Measurements from ENCODE around the gene CSPG4.

DNA sequence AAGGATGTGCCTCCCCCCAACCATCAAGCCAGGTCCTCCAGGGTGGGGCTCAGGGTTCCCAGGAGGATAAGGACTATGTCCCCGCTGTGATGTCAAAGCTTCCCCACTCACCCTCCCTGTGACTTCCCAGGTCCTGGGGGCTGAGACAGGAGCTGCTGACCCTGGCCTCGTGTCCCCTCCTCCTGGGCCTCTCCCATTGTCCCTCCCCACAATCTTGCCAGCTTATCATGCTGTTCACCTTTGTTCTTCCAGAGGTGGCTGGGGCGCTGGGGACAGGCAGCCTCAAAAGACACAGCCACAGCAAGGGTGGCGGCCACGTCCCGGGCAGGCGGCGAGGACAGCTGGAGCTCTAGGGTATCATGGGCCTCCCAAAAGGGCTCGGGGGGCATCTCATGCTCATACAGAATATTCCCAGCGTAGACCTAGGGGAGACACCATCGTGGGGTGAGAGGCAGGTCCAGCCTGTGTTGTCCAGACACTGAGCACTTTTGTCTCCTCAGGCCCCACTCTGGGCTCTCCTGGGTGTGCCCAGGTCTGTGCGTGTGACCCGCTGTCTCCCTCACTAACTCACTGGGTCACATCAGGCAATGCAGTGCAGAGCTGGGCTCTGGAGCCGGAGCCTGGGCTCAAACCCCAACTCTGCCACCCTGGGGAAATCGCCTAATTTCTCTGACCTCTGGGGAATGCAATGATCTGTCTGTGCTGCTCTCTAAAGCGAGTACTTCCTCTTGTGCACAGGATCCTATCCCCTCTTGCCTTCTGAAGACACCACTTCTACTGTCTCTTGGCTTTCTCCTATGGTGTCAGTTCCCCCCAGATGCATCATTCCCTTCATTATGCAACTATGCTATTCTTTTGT lies 35.0 kb downstream of the CSPG4 start:
- TF ChIP-seq POLR2A (IDR thresholded peaks at IDR 0.05; ENCODE audit: low read length), result no peak
- TF ChIP-seq GATA1 (IDR thresholded peaks at IDR 0.05; ENCODE audit: low read depth, low read length), result no peak

All from erythroblast (primary cell).